GM21528 (cell line): Measurements from ENCODE around the gene NDUFS3.

Experiments
- ATAC-seq: cut with Tn5 transposase; IDR thresholded peaks from one replicate; pipeline ENCODE4 v1.9.1; 2021; ENCODE audit warnings: mild to moderate bottlenecking, moderate library complexity; ENCODE audit not compliant: unreplicated experiment, low FRiP score

NDUFS3 gene

GRCh38 chr11:47620836-47621378 lies 42.0 kb downstream of the NDUFS3 start:
- ATAC-seq = no peak

GRCh38 chr11:47626234-47626633 lies 47.4 kb downstream of the NDUFS3 start:
- ATAC-seq = no peak

GRCh38 chr11:47628026-47628425 lies 49.2 kb downstream of the NDUFS3 start:
- no peak for ATAC-seq

GRCh38 chr11:47631473-47631872 lies 52.6 kb downstream of the NDUFS3 start:
- ATAC-seq = no peak
